Loucy (cell line): ENCODE data around the gene SMAD7.

ENCODE experiments used
- H2AFZ ChIP-seq: fragments of 200-600 bp; sonication (generic); 2 replicates; pipeline ENCODE4 v1.6.0; 2016; ENCODE audit warnings: antibody characterized with exemption, mild to moderate bottlenecking, low read length, moderate library complexity
- H3F3A ChIP-seq: fragments of 200-600 bp; 2 replicates; pipeline ENCODE4 v1.6.0; 2016; ENCODE audit warnings: antibody characterized with exemption, low read depth, mild to moderate bottlenecking
- H3K27me3 ChIP-seq: fragments of 200-600 bp; sonication (generic); 2 replicates; pipeline ENCODE4 v1.6.1; 2014; ENCODE audit warnings: low read length, mild to moderate bottlenecking; ENCODE audit not compliant: insufficient read depth, poor library complexity, severe bottlenecking
- H3K36me3 ChIP-seq: fragments of 200-600 bp; sonication (generic); 2 replicates; pipeline ENCODE4 v1.6.1; 2016; ENCODE audit warnings: low read length; ENCODE audit not compliant: insufficient read depth
- H3K4me1 ChIP-seq: fragments of 200-600 bp; sonication (generic); 2 replicates; pipeline ENCODE4 v1.5.1; 2014; ENCODE audit warnings: low read length, mild to moderate bottlenecking; ENCODE audit not compliant: insufficient read depth, poor library complexity, severe bottlenecking
- H3K4me2 ChIP-seq: fragments of 200-600 bp; sonication (generic); 2 replicates; pipeline ENCODE4 v1.6.0; 2014; ENCODE audit warnings: antibody characterized with exemption, low read length, low read depth, mild to moderate bottlenecking; ENCODE audit not compliant: poor library complexity, severe bottlenecking
- H3K4me3 ChIP-seq: fragments of 200-600 bp; sonication (generic); 2 replicates; pipeline ENCODE4 v1.5.1; 2014; ENCODE audit warnings: low read length, mild to moderate bottlenecking, mixed read lengths; ENCODE audit not compliant: poor library complexity, severe bottlenecking
- H3K79me2 ChIP-seq: fragments of 200-600 bp; sonication (generic); 2 replicates; pipeline ENCODE4 v1.6.1; 2014; ENCODE audit warnings: low read length; ENCODE audit not compliant: insufficient read depth
- H3K9ac ChIP-seq: fragments of 200-600 bp; sonication (generic); 2 replicates; pipeline ENCODE4 v1.6.0; 2014; ENCODE audit warnings: mild to moderate bottlenecking, low read depth, low read length, moderate library complexity; ENCODE audit not compliant: poor library complexity, severe bottlenecking
- H3K9me2 ChIP-seq: fragments of 200-600 bp; sonication (generic); replicated peaks from 2 replicates; pipeline ENCODE4 v1.6.1; 2016; ENCODE audit warnings: low read depth, low read length, mixed read lengths
- H3K9me3 ChIP-seq: fragments of 200-600 bp; sonication (generic); 2 replicates; pipeline ENCODE4 v1.6.1; 2014; ENCODE audit warnings: mild to moderate bottlenecking, antibody characterized with exemption, low read length, low read depth; ENCODE audit not compliant: insufficient read depth
- H4K20me1 ChIP-seq: fragments of 200-600 bp; sonication (generic); 2 replicates; pipeline ENCODE4 v1.6.0; 2014; ENCODE audit warnings: antibody characterized with exemption, low read length, mild to moderate bottlenecking; ENCODE audit not compliant: insufficient read depth, poor library complexity, severe bottlenecking
- EZH2phosphoT487 ChIP-seq: fragments of 200-600 bp; IDR thresholded peaks from 2 replicates; pipeline ENCODE4 v1.6.1; 2018; ENCODE audit warnings: antibody characterized with exemption, mild to moderate bottlenecking, moderate library complexity, borderline replicate concordance
- TF ChIP-seq, protein P1 (sequence below): fragments of 200-600 bp; sonication (generic); conservative IDR thresholded peaks from 2 replicates; pipeline ENCODE4 v1.5.1; 2014; ENCODE audit warnings: mild to moderate bottlenecking, antibody characterized with exemption, low read length

Gene SMAD7

DNA sequence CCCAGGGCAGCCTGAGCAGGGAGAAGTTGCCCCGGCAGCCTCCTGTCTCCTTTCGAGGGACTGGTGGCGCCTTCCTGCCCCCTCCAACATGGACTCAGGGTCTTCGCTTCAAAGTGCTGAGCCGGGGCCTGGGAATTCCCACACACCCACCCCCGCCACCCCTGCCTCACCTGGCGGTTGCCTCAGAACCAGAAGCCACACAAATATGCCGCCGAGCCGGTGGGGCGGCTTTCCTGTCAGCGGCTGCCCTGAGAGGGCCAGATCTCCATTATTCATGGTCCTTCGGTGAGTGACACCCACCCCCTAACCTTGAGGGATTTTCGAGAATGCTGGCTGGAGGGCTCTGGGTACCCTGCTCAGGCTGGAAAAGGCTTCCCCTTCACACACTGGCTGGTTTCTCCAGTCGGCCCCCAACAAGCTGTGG lies 71.7 kb downstream of the SMAD7 start:
- no peak overlapping the region for H2AFZ ChIP-seq
- H3K27me3 ChIP-seq, result no peaks in the 10 kb centered on the region
- no peaks in the 10 kb centered on the region for H4K20me1 ChIP-seq
- no peak overlapping the region for H3K4me3 ChIP-seq
- no peaks in the 10 kb centered on the region for H3K4me1 ChIP-seq
- no peak overlapping the region for H3K4me2 ChIP-seq
- no peaks in the 10 kb centered on the region for H3K9me3 ChIP-seq
- H3K9me2 ChIP-seq, result no peaks in the 10 kb centered on the region
- H3K36me3 ChIP-seq, result no peaks in the 10 kb centered on the region
- no peaks in the 10 kb centered on the region for H3F3A ChIP-seq
- no peaks in the 10 kb centered on the region for H3K79me2 ChIP-seq
- TF ChIP-seq, protein P1, sequence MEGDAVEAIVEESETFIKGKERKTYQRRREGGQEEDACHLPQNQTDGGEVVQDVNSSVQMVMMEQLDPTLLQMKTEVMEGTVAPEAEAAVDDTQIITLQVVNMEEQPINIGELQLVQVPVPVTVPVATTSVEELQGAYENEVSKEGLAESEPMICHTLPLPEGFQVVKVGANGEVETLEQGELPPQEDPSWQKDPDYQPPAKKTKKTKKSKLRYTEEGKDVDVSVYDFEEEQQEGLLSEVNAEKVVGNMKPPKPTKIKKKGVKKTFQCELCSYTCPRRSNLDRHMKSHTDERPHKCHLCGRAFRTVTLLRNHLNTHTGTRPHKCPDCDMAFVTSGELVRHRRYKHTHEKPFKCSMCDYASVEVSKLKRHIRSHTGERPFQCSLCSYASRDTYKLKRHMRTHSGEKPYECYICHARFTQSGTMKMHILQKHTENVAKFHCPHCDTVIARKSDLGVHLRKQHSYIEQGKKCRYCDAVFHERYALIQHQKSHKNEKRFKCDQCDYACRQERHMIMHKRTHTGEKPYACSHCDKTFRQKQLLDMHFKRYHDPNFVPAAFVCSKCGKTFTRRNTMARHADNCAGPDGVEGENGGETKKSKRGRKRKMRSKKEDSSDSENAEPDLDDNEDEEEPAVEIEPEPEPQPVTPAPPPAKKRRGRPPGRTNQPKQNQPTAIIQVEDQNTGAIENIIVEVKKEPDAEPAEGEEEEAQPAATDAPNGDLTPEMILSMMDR, result no peak
- no peak for TF ChIP-seq EZH2phosphoT487
- no peak overlapping the region for H3K9ac ChIP-seq

GRCh38 chr18:48878471-48878870 lies 72.3 kb downstream of the SMAD7 start:
- TF ChIP-seq, protein P1, result no peak
- TF ChIP-seq EZH2phosphoT487, result no peak
- Histone ChIP-seq H3K4me1 (no peaks in the 10 kb centered on the region), H3K9me2 (no peaks in the 10 kb centered on the region), H3K36me3 (no peaks in the 10 kb centered on the region), H3K4me3 (no peak overlapping the region), H4K20me1 (no peaks in the 10 kb centered on the region), H2AFZ (no peak overlapping the region), H3K27me3 (no peaks in the 10 kb centered on the region), H3K9ac (no peak overlapping the region), H3K9me3 (no peaks in the 10 kb centered on the region), H3F3A (no peaks in the 10 kb centered on the region), H3K79me2 (no peaks in the 10 kb centered on the region), H3K4me2 (no peak overlapping the region)

- no peak for TF ChIP-seq EZH2phosphoT487
- TF ChIP-seq, protein P1, result no peak
- no peaks in the 10 kb centered on the region for H3K4me1 ChIP-seq
- no peaks in the 10 kb centered on the region for H3F3A ChIP-seq
- no peaks in the 10 kb centered on the region for H4K20me1 ChIP-seq
- no peak overlapping the region for H2AFZ ChIP-seq
- no peaks in the 10 kb centered on the region for H3K9me2 ChIP-seq
- no peaks in the 10 kb centered on the region for H3K9me3 ChIP-seq
- H3K79me2 ChIP-seq, result no peaks in the 10 kb centered on the region
- no peak overlapping the region for H3K9ac ChIP-seq
- H3K4me3 ChIP-seq, result no peak overlapping the region
- no peaks in the 10 kb centered on the region for H3K27me3 ChIP-seq
- no peak overlapping the region for H3K4me2 ChIP-seq
- H3K36me3 ChIP-seq, result no peaks in the 10 kb centered on the region
These were observed 72.8 kb downstream of the SMAD7 start for GRCh38 chr18:48877941-48878340.
